Measurements from ENCODE around the gene BOLA1.
"Not testable (repeated sequence)": the region's sequence is repeated elsewhere in the genome, so short reads cannot be mapped to it uniquely, and the experiment has no call there.

Gene BOLA1, protein sequence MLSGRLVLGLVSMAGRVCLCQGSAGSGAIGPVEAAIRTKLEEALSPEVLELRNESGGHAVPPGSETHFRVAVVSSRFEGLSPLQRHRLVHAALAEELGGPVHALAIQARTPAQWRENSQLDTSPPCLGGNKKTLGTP

GRCh38 chr1:149899460-149900284 is at the start of gene BOLA1:
BOLA1 (plus strand) TSS chr1:149899568; CDS start chr1:149900060, 492 bp downstream.
- peak; percentile 93 to 98 for DNase-seq

DNA sequence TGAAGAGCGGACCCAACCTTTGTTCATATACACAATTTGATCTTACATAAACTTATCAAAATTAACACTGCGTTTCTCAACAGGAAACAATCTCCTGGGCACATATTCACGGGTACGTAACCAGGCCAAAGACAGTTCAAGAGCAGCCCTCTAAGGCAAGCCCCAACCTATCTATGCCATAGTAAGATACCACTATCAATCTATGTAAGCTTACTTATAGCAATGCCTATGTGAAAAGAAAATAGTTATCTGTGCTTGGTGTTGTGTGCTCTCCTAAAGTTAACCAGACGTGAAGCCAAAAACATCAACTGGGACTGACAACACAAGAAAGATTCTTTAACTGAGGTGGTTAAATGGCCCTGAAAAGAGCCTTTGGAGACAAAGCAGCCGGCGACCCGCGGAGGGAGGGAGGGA is 49.4 kb upstream of the BOLA1 start:
- DNase-seq = peak; percentile 35 to 41

- DNase-seq = not testable (repeated sequence)
Observed at GRCh38 chr1:149850732-149851345, 48.5 kb upstream of the BOLA1 start.

- not testable (repeated sequence) for DNase-seq
Observed at GRCh38 chr1:149851585-149852213, 47.7 kb upstream of the BOLA1 start.

DNA sequence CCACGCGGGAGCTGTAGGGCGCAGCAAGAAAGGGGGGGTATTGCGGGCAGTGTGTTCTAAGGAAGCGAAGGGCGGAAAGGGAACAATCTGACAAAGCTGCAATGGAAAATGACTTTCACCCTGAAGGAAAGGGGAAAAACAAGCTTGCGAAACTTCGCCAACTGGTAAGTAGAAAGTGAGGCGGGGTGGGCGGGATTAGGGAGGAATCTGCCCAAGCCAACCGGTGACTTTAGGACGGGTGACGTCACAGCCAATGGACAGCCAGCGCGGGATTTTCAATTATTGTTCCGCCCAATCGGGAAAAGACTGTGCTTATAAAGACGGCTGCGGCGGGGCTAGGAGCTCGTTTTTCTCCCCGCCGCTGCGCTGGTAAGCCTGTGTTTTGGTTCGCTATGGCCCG is 47.1 kb upstream of the BOLA1 start:
- DNase-seq = not testable (repeated sequence)

DNA sequence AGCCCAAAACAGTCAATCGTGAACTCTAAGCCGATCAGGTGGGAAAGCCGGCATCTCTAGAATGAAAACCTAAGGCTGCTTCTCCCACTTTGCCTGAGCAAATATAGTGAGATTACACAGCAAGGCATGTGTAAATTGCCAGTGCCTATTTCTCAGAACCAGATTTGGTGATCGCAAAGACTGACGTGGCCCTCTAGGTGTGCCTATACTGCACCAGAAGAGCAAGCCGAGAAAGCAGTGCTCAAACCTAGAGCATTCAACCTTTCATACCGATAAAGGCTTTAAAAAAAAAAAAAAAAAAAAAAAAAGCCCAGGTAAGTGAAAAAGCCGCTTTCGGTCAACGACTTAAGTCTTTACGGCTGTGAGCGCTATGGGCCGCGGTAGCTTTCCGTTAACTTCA is 39.1 kb upstream of the BOLA1 start:
- DNase-seq = not testable (repeated sequence)

- not testable (repeated sequence) for DNase-seq
Observed at GRCh38 chr1:149860684-149861496, 38.5 kb upstream of the BOLA1 start.

DNA sequence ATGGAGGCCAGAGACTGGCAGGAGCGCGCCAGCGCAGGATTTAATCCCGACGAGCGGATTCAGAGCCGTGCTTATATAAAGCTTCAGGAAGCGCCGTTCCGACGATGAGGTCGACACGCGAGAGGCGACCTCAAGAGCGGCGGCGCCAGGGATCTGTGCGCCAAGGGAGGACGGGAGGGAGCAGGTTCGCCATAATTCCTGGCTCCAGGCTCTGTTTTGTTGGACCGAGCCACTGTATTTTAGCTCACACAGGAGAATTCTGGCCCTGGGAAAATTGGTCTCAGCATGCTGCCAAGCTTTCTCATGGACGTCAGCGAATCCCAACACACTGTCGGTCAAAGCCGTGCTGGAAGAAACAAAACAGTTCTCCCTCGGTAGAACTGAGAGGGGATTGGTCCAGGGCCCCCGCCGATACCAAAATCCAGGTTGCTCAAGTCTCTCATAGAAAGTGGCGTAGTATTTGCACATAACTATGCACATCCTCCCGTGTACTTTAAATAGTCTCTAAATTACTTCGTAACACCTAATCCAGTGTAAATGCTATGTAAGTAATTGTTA is 37.8 kb upstream of the BOLA1 start:
- not testable (repeated sequence) for DNase-seq

DNA sequence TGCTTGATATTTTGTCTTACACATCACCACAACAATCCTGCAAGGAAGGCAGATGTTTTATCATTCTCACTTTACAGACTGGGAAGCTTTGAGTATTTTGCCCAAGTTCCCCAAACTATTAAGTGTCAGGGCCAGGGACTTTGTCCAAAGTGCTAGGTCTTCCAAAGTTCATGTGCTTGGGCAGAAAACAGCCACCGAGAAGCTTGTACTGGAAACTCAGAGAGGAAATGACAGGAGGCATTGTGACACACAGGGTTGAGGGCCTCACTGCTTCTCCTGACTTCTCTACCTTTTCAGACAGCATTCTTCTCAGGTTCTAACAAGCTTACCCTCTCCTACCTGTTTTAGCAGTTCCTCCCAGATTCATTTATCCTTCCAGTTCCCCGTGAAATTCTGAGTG is 32.5 kb upstream of the BOLA1 start:
- not testable (repeated sequence) for DNase-seq

GRCh38 chr1:149873060-149873459 is 26.3 kb upstream of the BOLA1 start:
- DNase-seq = not testable (repeated sequence)

- no peak for DNase-seq
Observed at GRCh38 chr1:149877211-149877946, 22.0 kb upstream of the BOLA1 start.

- no peak for DNase-seq
Observed at GRCh38 chr1:149879556-149879955, 19.8 kb upstream of the BOLA1 start.

- no peak for DNase-seq
Observed at GRCh38 chr1:149881876-149882275, 17.5 kb upstream of the BOLA1 start.

- no peak for DNase-seq
Observed at GRCh38 chr1:149883598-149884247, 15.6 kb upstream of the BOLA1 start.

- peak; percentile 84 to 91 for DNase-seq
Observed at GRCh38 chr1:149884433-149885338, 14.7 kb upstream of the BOLA1 start.

DNA sequence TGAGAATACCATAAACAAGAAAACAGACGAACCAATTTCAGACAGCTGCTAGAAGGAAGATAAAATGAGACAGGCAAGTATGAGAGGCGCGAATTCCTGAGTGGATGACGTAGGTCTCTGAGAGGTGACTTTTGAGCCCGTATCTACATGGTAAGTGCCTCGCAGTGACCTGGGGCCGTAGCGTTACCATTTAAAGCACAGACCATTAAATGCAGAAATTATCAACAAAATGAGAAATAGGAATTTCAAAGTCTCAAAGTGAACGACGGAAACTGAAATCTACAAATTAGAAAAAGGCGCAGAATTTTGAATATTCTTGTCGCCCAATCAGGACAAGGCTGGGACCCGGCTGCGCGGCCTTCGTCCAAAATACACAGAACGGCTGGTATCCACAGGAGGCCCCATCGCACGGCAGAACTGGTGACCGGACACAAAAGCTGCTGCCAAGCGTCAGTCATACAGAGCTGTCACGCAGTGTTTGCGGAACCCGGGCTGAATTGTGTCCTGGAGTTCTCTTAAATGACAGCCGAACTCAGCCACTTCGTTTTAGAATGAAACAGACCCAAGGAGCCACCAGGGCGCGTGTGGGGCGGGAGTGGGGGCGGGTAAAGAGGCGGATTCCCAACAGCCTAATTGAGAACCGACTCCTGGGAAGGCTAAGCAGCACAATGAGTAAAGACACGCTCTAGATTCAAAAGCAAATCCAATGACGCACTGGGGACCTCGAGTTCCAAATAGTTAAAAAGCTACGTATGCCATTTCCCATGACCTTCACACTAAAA is 13.8 kb upstream of the BOLA1 start:
- DNase-seq = peak; percentile 96 to 97

DNA sequence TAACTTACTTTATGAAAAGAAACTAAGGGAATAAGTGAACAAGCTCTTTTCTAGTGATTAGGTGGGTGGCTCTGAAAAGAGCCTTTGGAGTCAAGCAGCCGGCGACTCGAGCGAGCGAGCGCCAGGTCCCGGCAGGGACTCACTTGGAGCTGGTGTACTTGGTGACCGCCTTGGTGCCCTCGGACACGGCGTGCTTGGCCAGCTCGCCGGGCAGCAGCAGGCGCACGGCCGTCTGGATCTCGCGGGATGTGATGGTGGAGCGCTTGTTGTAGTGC is 13.3 kb upstream of the BOLA1 start:
- DNase-seq = not testable (repeated sequence)

- peak; percentile 100 for DNase-seq
Observed at GRCh38 chr1:149886396-149887195, 12.8 kb upstream of the BOLA1 start.

GRCh38 chr1:149887196-149887455 is 12.2 kb upstream of the BOLA1 start:
- not testable (repeated sequence) for DNase-seq
